ENCODE measurements around the gene GTPBP4.

Gene GTPBP4

DNA sequence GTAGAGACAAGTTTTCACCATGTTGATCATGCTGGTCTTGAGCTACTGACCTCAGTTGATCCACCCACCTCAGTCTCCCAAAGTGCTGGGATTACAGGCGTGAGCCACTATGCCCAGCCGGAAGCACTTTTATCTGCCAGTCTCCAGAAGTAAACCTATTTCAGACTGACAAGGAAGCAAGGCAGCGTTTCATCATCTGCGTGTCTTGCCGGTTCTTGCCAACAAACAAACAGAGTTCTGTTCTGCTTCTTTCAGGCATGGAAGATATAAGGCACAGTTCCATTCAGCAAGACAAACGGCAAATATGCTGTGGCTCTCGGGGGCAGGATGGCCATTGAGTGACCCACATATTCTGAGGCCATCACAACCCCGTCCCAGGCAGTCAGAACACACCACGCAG lies 41.2 kb upstream of the GTPBP4 start:
- ChIA-PET POLR2A (no interaction called here), CTCF (no interaction called here)
- no peak overlapping the region for H3K4me3 ChIP-seq (ENCODE audit: low read depth, low read length)
- TF ChIP-seq, protein P1, sequence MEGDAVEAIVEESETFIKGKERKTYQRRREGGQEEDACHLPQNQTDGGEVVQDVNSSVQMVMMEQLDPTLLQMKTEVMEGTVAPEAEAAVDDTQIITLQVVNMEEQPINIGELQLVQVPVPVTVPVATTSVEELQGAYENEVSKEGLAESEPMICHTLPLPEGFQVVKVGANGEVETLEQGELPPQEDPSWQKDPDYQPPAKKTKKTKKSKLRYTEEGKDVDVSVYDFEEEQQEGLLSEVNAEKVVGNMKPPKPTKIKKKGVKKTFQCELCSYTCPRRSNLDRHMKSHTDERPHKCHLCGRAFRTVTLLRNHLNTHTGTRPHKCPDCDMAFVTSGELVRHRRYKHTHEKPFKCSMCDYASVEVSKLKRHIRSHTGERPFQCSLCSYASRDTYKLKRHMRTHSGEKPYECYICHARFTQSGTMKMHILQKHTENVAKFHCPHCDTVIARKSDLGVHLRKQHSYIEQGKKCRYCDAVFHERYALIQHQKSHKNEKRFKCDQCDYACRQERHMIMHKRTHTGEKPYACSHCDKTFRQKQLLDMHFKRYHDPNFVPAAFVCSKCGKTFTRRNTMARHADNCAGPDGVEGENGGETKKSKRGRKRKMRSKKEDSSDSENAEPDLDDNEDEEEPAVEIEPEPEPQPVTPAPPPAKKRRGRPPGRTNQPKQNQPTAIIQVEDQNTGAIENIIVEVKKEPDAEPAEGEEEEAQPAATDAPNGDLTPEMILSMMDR (IDR thresholded peaks at IDR 0.05; ENCODE audit: insufficient read depth, low read length, missing control alignments), result no peak
- no peak for DNase-seq (ENCODE audit: low read depth, low spot score)

DNA sequence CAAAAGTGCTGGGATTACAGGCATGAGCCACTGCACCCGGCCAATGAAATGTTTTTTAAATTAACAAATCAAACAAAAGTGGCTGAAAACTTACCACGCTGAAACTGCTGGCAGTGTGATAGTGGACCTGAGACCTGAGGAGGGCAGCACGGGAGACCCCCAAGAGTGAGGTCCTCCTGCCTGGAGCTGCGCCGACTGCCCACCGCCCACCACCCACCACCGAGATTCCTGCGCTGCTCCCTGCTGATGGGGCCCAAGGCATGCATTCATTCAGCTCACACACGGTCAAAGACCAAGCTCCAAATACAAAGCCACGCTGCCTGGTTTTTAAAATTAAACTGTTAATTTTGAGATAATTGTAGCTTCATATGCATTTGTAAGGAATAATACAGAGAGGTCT lies 40.4 kb upstream of the GTPBP4 start:
- TF ChIP-seq, protein P1 (IDR thresholded peaks at IDR 0.05; ENCODE audit: insufficient read depth, low read length, missing control alignments), result no peak
- CTCF ChIA-PET, result no interaction called here
- no peak overlapping the region for H3K4me3 ChIP-seq (ENCODE audit: low read depth, low read length)
- DNase-seq (ENCODE audit: low read depth, low spot score), result no peak
- POLR2A ChIA-PET, result no interaction called here

DNA sequence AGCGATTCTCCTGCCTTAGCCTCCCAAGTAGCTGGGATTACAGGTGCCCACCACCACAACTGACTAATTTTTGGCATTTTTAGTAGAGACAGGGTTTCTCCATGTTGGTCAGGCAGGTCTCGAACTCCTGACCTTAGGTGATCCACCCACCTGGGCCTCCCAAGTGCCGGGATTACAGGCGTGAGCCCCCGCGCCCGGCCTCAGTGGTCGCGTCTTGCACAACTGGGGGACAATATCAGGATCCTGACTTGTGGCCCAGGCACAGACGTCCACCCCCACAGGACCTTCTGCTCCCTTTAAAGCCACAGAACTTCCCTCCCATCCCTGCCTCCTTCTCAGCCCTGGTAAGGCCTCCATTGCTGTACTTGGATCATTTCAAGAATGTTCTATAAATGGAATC lies 39.9 kb upstream of the GTPBP4 start:
- ChIA-PET POLR2A (no interaction called here), CTCF (no interaction called here)
- H3K4me3 ChIP-seq (ENCODE audit: low read depth, low read length), result no peak overlapping the region
- TF ChIP-seq, protein P1 (IDR thresholded peaks at IDR 0.05; ENCODE audit: insufficient read depth, low read length, missing control alignments), result no peak
- no peak for DNase-seq (ENCODE audit: low read depth, low spot score)

- TF ChIP-seq, protein P1 (IDR thresholded peaks at IDR 0.05; ENCODE audit: insufficient read depth, low read length, missing control alignments), result no peak
- DNase-seq (ENCODE audit: low read depth, low spot score), result no peak
- H3K4me3 ChIP-seq (ENCODE audit: low read depth, low read length), result no peak overlapping the region
- POLR2A ChIA-PET, result no interaction called here
- CTCF ChIA-PET, result no interaction called here
Measured at GRCh38 chr10:949446-949845, 38.8 kb upstream of the GTPBP4 start.

DNA sequence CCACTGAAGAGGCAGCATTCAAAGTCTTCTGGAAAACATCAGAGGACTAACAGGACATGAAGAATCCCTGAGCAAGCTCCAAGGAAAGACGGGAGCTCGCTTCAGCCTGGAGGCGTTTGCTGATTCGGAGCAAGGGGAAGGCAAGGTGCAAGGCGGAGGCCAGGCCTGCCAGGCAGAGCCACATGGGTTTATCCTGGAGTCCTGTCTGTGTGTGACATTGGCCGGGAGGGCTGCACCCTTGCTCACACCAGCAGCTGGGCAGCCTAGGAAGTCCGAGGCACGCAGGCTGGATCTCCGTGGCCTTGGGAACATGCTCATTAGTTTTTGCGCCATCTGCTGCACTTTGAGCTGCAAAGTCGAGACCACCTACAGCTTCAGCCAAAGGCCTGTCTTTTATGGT lies 34.4 kb upstream of the GTPBP4 start:
- ChIA-PET POLR2A (no interaction called here), CTCF (no interaction called here)
- H3K4me3 ChIP-seq (ENCODE audit: low read depth, low read length), result no peak overlapping the region
- TF ChIP-seq, protein P1 (IDR thresholded peaks at IDR 0.05; ENCODE audit: insufficient read depth, low read length, missing control alignments), result no peak
- no peak for DNase-seq (ENCODE audit: low read depth, low spot score)

DNA sequence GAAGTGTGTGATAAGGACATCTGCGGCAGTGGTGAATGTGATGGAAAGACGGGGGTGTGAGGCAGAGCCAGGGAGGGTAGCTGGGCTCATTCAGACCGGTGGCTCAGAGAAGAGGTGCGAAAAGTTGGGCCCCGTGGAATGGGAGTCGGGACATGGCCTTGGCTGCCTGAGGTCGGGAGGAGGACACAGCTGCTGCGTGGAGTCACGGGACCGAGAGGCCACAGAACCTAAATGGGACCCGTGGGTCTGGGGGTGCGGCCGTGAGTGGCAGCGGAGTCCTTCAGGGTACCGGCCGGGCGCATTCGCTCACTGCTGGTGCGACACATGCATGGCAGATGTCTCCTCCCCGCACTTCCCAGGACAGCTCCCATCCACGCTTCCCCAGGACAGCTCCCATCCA lies 33.8 kb upstream of the GTPBP4 start:
- TF ChIP-seq, protein P1 (IDR thresholded peaks at IDR 0.05; ENCODE audit: insufficient read depth, low read length, missing control alignments), result no peak
- POLR2A ChIA-PET, result no interaction called here
- CTCF ChIA-PET, result no interaction called here
- no peak overlapping the region for H3K4me3 ChIP-seq (ENCODE audit: low read depth, low read length)
- no peak for DNase-seq (ENCODE audit: low read depth, low spot score)

Measured in AG04449 (cell line).